GM12891 (cell line): ENCODE data around the gene MPND.

ENCODE experiments used
- POLR2AphosphoS5 ChIP-seq: IDR thresholded peaks from 2 replicates; pipeline ENCODE4 v1.6.1; 2011; ENCODE audit warnings: low read depth, low read length, control low read depth
- SPI1 ChIP-seq: IDR thresholded peaks from 2 replicates; pipeline ENCODE4 v1.6.1; 2011; ENCODE audit warnings: low read depth, low read length, control low read depth

- no peak for TF ChIP-seq POLR2AphosphoS5
- no peak for TF ChIP-seq SPI1
These were observed 17.0 kb upstream of the MPND start for GRCh38 chr19:4326215-4326836.
